Endothelial cell of hepatic sinusoid (primary cell): Measurements from ENCODE around the gene LRRC37A.
"Not testable (repeated sequence)": the region's sequence is repeated elsewhere in the genome, so short reads cannot be mapped to it uniquely, and the experiment has no call there.

Experiments used
- in situ Hi-C: cut with HindIII; loops from 2 replicates; pipeline ENCODE4 v1.10.0; 2017; ENCODE audit warnings: low sequenced_read_pairs

The LRRC37A gene

DNA sequence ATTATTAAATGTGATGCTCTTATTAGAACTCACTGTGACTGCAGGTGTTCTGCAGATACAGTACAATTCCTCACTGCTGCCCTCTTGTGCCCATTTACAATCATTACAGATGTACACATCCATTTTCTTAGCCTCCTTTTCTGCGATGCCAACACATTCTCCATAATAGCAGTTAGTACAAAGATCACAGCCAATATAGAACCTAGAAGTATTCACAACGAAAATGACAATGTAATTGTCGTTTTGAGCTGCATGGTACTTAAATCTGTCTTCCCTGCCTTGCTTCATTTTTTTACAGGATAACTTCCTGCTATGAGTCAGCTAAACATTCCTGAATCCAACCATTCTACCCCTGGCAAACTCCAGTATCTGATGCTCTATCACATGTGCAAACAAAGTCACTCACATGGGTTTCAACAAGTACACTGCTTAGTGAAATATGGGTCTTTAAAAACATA lies 8.1 kb upstream of the LRRC37A start:
- in situ Hi-C loops, result not testable (repeated sequence)

- in situ Hi-C loops, result not testable (repeated sequence)
Measured at GRCh38 chr17:46287587-46287986, 7.3 kb upstream of the LRRC37A start.

GRCh38 chr17:46290906-46291546 lies 3.9 kb upstream of the LRRC37A start:
- in situ Hi-C loops, result not testable (repeated sequence)

- in situ Hi-C loops, result not testable (repeated sequence)
Measured at GRCh38 chr17:46291618-46292017, 3.3 kb upstream of the LRRC37A start.

GRCh38 chr17:46341220-46341619 lies 46.3 kb downstream of the LRRC37A start:
- in situ Hi-C loops, result not testable (repeated sequence)

GRCh38 chr17:46342131-46342530 lies 47.2 kb downstream of the LRRC37A start:
- in situ Hi-C loops, result not testable (repeated sequence)

GRCh38 chr17:46348345-46348744 lies 53.4 kb downstream of the LRRC37A start:
- in situ Hi-C loops, result not testable (repeated sequence)

- in situ Hi-C loops, result not testable (repeated sequence)
Measured at GRCh38 chr17:46349060-46349459, 54.1 kb downstream of the LRRC37A start.

DNA sequence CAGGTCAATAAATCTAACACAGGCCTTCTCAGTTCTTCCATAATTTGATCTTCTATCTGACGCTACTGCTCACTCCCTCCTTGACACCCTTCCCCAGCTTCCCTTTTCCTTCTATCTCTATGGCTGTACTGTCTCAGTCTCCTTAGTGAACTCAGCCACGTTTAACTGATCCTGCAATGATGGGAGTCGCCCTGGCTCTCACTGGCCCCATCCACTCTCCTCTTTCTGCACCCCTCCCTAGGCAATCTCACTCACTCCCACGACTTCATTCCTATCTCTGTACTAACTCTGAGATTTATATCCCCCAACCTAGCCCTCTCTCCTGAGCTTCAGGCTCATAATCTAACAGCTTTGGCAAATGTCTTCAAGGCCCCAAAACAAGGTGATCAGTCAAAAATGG lies 58.9 kb downstream of the LRRC37A start:
- in situ Hi-C loops, result not testable (repeated sequence)

GRCh38 chr17:46361145-46361735 lies 66.3 kb downstream of the LRRC37A start:
- in situ Hi-C loops, result not testable (repeated sequence)

- in situ Hi-C loops, result not testable (repeated sequence)
Measured at GRCh38 chr17:46361755-46362154, 66.8 kb downstream of the LRRC37A start, which contains the start of gene ARL17B. ARL17B (minus strand) TSS chr17:46361766; CDS start chr17:46358397, 3,369 bp downstream.

GRCh38 chr17:46367520-46367919 lies 72.6 kb downstream of the LRRC37A start:
- in situ Hi-C loops, result not testable (repeated sequence)

DNA sequence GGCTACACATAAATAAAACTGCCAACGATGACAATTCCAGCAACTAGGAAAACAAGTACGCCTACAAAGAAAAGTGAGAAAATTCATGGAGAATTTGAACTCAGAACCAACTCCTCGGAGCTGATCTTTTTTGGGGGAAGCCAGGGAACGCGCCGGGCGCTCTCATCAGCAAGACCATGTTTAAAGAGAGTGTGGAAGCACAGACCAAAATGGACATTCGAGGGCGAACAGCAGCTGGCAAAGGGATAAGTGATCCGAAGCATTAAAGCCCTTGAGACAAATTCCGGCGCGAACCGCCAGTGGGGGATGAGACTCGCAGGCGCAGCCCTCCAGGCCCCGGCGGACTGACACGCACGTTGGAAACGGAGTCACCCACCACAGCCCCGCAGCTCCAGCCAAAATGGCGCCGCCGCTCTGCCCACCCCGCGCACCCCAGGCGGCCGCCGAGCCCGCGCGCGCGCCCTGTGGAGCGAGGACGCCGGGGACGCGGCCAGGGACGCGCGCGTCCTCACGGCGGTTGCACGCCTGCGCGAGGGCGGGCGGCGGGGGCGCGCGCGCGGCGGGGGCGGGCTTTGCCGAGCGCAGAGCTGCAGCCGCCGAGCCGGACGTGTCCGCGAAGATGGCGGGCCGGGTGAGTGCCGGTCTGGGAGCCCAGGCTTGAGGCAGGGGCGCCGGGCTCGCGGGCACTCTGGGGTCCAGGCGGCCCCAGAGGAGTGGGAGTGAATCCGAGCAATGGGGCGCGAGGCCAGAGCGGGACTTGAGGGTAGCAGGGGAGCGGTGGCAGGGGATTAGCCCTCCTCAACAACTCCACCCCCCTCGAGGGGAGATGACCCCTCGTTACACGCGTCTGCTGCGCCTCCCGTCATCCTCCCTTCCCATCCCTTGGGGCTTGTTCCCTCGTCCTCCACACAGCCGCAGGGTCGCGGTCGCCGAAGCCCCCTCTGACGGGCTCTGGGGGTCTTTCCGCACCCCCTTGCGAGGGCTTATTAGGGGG lies 77.6 kb downstream of the LRRC37A start:
- in situ Hi-C loops, result not testable (repeated sequence)

DNA sequence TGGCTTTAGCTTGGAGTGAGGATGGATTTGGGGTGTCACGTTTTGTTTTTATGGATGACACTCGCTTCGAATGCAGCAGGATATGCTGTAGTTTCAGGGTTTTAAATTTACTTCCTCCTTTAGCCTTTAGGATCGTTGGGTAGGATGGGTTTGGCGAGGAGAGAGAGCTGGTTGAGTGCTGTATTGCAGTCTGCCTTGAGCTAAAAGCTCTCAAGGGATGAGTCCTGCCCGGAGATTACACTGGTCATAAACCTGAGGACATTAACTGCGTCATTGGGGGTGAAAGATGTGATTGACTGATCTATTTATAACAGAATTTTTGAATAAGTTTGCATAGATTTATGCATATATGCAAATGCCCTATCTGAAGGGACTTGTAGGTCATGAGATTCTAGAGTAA lies 78.5 kb downstream of the LRRC37A start:
- in situ Hi-C loops, result not testable (repeated sequence)

GRCh38 chr17:46383118-46383517 lies 88.2 kb downstream of the LRRC37A start:
- in situ Hi-C loops, result not testable (repeated sequence)

DNA sequence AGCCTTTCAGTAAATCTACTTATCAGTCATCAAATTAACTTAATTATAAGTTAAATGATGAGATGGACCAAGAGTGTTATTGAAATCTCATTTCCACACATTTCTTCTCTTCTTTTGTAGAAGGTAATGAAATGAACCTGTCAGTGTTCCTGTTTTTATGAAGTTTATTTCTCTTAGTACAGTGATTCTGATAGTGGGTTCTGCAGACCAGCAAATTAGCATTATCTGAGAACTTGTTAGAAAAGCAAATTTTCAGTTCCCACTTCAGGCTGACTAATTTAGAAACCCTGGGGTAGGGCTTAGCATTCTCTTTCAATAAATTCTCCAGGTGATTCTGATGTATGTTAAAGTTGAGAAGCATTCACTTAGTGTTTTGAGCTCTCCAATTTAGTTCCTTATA lies 90.6 kb downstream of the LRRC37A start:
- in situ Hi-C loops, result not testable (repeated sequence)
